HepG2 (cell line): ENCODE measurements around the gene MICALL2. TPM values are rescaled to one million over a fixed set of nuclear protein-coding genes. Genes with fewer than 3 reads are reported as not detected.

Experiments
- CBFB ChIP-seq: sonication (generic); formaldehyde crosslinking; IDR thresholded peaks from 2 replicates; pipeline ENCODE4 v1.4.0; 2020; ENCODE audit warnings: missing genetic modification reagents
- CC2D1A ChIP-seq: sonication (generic); formaldehyde crosslinking; IDR thresholded peaks from 2 replicates; pipeline ENCODE4 v1.8.1; 2023; ENCODE audit warnings: mild to moderate bottlenecking, missing genetic modification reagents
- ELF3 ChIP-seq: IDR thresholded peaks from 2 replicates; pipeline ENCODE4 v1.6.1; 2016; ENCODE audit warnings: missing genetic modification reagents, missing compliant biosample characterization
- FOXM1 ChIP-seq: sonication (generic); formaldehyde crosslinking; IDR thresholded peaks from 2 replicates; pipeline ENCODE4 v1.5.0; 2020; ENCODE audit warnings: missing genetic modification reagents
- HOXA5 ChIP-seq: sonication (generic); formaldehyde crosslinking; IDR thresholded peaks from 2 replicates; pipeline ENCODE4 v1.4.0; 2020; ENCODE audit warnings: missing genetic modification reagents
- KAT2B ChIP-seq: fragments of 150-350 bp; IDR thresholded peaks from 2 replicates; pipeline ENCODE4 v1.6.1; 2014; ENCODE audit warnings: low read depth, low read length, borderline replicate concordance
- NR1H2 ChIP-seq: sonication (generic); formaldehyde crosslinking; IDR thresholded peaks from 2 replicates; pipeline ENCODE4 v1.8.1; 2022; ENCODE audit warnings: low read depth, missing genetic modification reagents, borderline replicate concordance
- PITX1 ChIP-seq: sonication (generic); formaldehyde crosslinking; IDR thresholded peaks from 2 replicates; pipeline ENCODE4 v1.5.1; 2020; ENCODE audit warnings: mild to moderate bottlenecking, missing genetic modification reagents
- SMC3 ChIP-seq: IDR thresholded peaks from 2 replicates; pipeline ENCODE4 v1.6.1; 2011; ENCODE audit warnings: low read length, improper control_type of control experiment
- SP1 ChIP-seq, 2 experiments: fragments of 450-650 bp in 1 of 2; sonication (generic) in 1 of 2; formaldehyde crosslinking in 1 of 2; IDR thresholded peaks; 2 replicates each; pipeline versions ENCODE4 v1.4.0 to v1.6.1; 2016 to 2020; ENCODE audit warnings: missing genetic modification reagents in 1 of 2
- SRF ChIP-seq: IDR thresholded peaks from 2 replicates; pipeline ENCODE4 v1.6.1; 2011; ENCODE audit warnings: mild to moderate bottlenecking, low read depth, low read length, moderate library complexity
- STAG1 ChIP-seq: sonication (generic); formaldehyde crosslinking; IDR thresholded peaks from 2 replicates; pipeline ENCODE4 v1.4.0; 2020; ENCODE audit warnings: missing genetic modification reagents
- ZMYM4 ChIP-seq: sonication (generic); formaldehyde crosslinking; IDR thresholded peaks from 2 replicates; pipeline ENCODE4 v1.8.1; 2023; ENCODE audit warnings: mild to moderate bottlenecking, missing genetic modification reagents
- ZNF10 ChIP-seq: sonication (generic); formaldehyde crosslinking; IDR thresholded peaks from 2 replicates; pipeline ENCODE4 v1.4.0; 2020; ENCODE audit warnings: mild to moderate bottlenecking, low read depth, missing genetic modification reagents, borderline replicate concordance
- ZNF121 ChIP-seq: sonication (generic); formaldehyde crosslinking; IDR thresholded peaks from 2 replicates; pipeline ENCODE4 v1.5.0; 2020; ENCODE audit warnings: mild to moderate bottlenecking, missing genetic modification reagents
- ZNF33B ChIP-seq: sonication (generic); formaldehyde crosslinking; IDR thresholded peaks from 2 replicates; pipeline ENCODE4 v1.5.1; 2020; ENCODE audit warnings: mild to moderate bottlenecking, missing genetic modification reagents
- ZNF354B ChIP-seq: sonication (generic); formaldehyde crosslinking; IDR thresholded peaks from 2 replicates; pipeline ENCODE4 v1.8.0; 2022; ENCODE audit warnings: mild to moderate bottlenecking, missing genetic modification reagents
- ZNF501 ChIP-seq: sonication (generic); formaldehyde crosslinking; IDR thresholded peaks from 2 replicates; pipeline ENCODE4 v1.5.1; 2020; ENCODE audit warnings: mild to moderate bottlenecking, moderate library complexity, missing genetic modification reagents
- ZNF543 ChIP-seq: sonication (generic); formaldehyde crosslinking; IDR thresholded peaks from 2 replicates; pipeline ENCODE4 v1.4.0; 2020; ENCODE audit warnings: mild to moderate bottlenecking, missing genetic modification reagents
- ZNF570 ChIP-seq: sonication (generic); formaldehyde crosslinking; IDR thresholded peaks from 2 replicates; pipeline ENCODE4 v1.4.0; 2020; ENCODE audit warnings: mild to moderate bottlenecking, missing genetic modification reagents, borderline replicate concordance
- ZNF709 ChIP-seq: sonication (generic); formaldehyde crosslinking; IDR thresholded peaks from 2 replicates; pipeline ENCODE4 v1.5.0; 2020; ENCODE audit warnings: mild to moderate bottlenecking, missing genetic modification reagents
- ZNF839 ChIP-seq: sonication (generic); formaldehyde crosslinking; IDR thresholded peaks from 2 replicates; pipeline ENCODE4 v1.4.0; 2020; ENCODE audit warnings: missing genetic modification reagents, mild to moderate bottlenecking, borderline replicate concordance
- polyA plus RNA-seq, 8 experiments: library from polyadenylated mRNA; depleted of rRNA in 3 of 8; stranded (reverse) in 7 of 8; unstranded in 1 of 8; fragments of >200 nt; fragmentation: Illumina TruSeq in 4 of 8; extraction: Trizol in 4 of 8; gene quantifications; 2 replicates each; pipeline versions ENCODE4 v1.2.1 to v1.2.3, GENCODE V29; 2011 to 2016; ENCODE audit warnings: low read depth in 4 of 8, missing spikeins in 1 of 8, mixed read lengths in 1 of 8; ENCODE audit not compliant: insufficient read depth in 1 of 8
- total RNA-seq, 5 experiments: library from RNA; depleted of rRNA; stranded (reverse); fragments of >200 nt; fragmentation: Illumina TruSeq; extraction: Trizol; gene quantifications; 2 replicates each; pipeline ENCODE4 v1.2.3, GENCODE V29; 2016; ENCODE audit warnings: low read depth in 1 of 5
- TF ChIP-seq, protein P1 (sequence below), 2 experiments: sonication (generic) in 1 of 2; formaldehyde crosslinking in 1 of 2; IDR thresholded peaks; 2 replicates each; pipeline versions ENCODE4 v1.4.0 to v1.6.1; 2018 to 2020; ENCODE audit warnings: missing genetic modification reagents in 2 of 2, borderline replicate concordance in 1 of 2, low read depth in 1 of 2, mild to moderate bottlenecking in 1 of 2, missing biosample characterization in 1 of 2
- TF ChIP-seq, protein P2 (sequence below): IDR thresholded peaks from 2 replicates; pipeline ENCODE4 v1.6.1; 2016; ENCODE audit warnings: missing compliant biosample characterization, missing genetic modification reagents, borderline replicate concordance
- TF ChIP-seq, protein P3 (sequence below): conservative IDR thresholded peaks from 2 replicates; pipeline ENCODE4 v1.6.1; 2018; ENCODE audit warnings: missing genetic modification reagents
- TF ChIP-seq, protein P4 (sequence below): sonication (generic); formaldehyde crosslinking; IDR thresholded peaks from 2 replicates; pipeline ENCODE4 v1.5.1; 2020; ENCODE audit warnings: mild to moderate bottlenecking, missing genetic modification reagents, moderate library complexity

Gene MICALL2
- total and polyA plus RNA-seq, 2 of the 13 experiments (the other 11 are each of a cell fraction or from before 2014, with no cell fraction given): 5.8 to 12.4 TPM

DNA sequence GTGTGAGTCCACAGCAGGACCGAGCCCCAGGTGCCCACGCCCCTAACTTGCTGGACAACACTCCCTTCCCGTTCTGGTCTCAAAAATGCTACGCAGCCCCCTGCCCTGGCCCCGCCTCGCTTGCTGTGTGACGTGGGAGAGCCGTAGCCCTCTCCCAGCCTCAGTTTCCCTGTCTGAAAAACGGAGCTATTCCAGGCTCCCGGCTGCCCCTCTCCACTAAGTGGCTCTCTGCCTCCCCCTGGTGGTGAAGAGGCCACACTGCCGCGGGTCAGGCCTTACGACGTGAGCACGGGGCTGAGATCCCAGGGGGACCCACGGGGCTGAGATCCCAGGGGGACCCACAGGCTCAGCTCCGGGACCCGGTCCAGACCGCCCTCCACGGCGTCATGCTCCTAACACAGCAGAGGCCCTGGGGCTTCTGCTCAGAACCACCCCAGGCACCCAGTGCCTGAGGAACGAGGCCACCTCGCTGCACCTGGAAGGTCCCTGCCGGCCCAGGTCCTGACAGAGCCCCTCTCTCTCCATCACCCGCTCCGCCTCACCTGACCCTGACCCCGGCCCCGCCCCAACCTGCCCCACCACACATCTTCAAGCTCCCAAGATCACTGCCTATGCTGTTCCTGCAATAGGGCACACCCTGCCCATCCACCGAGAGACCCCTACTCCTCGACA lies 26.7 kb downstream of the MICALL2 start (continued):
- TF ChIP-seq, protein P1, sequence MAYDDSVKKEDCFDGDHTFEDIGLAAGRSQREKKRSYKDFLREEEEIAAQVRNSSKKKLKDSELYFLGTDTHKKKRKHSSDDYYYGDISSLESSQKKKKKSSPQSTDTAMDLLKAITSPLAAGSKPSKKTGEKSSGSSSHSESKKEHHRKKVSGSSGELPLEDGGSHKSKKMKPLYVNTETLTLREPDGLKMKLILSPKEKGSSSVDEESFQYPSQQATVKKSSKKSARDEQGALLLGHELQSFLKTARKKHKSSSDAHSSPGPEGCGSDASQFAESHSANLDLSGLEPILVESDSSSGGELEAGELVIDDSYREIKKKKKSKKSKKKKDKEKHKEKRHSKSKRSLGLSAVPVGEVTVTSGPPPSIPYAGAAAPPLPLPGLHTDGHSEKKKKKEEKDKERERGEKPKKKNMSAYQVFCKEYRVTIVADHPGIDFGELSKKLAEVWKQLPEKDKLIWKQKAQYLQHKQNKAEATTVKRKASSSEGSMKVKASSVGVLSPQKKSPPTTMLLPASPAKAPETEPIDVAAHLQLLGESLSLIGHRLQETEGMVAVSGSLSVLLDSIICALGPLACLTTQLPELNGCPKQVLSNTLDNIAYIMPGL (CRISPR knock-in tag; IDR thresholded peaks at IDR 0.05; ENCODE audit: borderline replicate concordance in 1 of 2, low read depth in 1 of 2): 0 out of 4 replicates have a peak, but pooled peaks of 1 of the 2 experiments have one; percentile 50
- TF ChIP-seq, protein P2, sequence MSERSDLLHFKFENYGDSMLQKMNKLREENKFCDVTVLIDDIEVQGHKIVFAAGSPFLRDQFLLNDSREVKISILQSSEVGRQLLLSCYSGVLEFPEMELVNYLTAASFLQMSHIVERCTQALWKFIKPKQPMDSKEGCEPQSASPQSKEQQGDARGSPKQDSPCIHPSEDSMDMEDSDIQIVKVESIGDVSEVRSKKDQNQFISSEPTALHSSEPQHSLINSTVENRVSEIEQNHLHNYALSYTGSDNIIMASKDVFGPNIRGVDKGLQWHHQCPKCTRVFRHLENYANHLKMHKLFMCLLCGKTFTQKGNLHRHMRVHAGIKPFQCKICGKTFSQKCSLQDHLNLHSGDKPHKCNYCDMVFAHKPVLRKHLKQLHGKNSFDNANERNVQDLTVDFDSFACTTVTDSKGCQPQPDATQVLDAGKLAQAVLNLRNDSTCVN (CRISPR knock-in tag): 0 out of 2 replicates have a peak, but pooled peaks have one; percentile 60
- TF ChIP-seq, protein P3, sequence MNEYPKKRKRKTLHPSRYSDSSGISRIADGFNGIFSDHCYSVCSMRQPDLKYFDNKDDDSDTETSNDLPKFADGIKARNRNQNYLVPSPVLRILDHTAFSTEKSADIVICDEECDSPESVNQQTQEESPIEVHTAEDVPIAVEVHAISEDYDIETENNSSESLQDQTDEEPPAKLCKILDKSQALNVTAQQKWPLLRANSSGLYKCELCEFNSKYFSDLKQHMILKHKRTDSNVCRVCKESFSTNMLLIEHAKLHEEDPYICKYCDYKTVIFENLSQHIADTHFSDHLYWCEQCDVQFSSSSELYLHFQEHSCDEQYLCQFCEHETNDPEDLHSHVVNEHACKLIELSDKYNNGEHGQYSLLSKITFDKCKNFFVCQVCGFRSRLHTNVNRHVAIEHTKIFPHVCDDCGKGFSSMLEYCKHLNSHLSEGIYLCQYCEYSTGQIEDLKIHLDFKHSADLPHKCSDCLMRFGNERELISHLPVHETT (CRISPR knock-in tag): no peak
- TF ChIP-seq HOXA5 (CRISPR knock-in tag) (no peak), ZNF33B (CRISPR knock-in tag) (no peak), ZNF570 (CRISPR knock-in tag) (no peak), NR1H2 (CRISPR knock-in tag) (no peak), STAG1 (peak; percentile 83), CC2D1A (CRISPR knock-in tag) (no peak), SMC3 (0 out of 2 replicates have a peak, but pooled peaks have one; percentile 14), ZNF121 (CRISPR knock-in tag) (no peak), ZNF839 (CRISPR knock-in tag) (no peak), ZNF10 (no peak), ZNF501 (CRISPR knock-in tag) (no peak), ZNF709 (no peak), CBFB (CRISPR knock-in tag) (0 out of 2 replicates have a peak, but pooled peaks have one; percentile 32), ZMYM4 (CRISPR knock-in tag) (no peak), SP1 (IDR thresholded peaks at IDR 0.05) (no peak), SP1 (CRISPR knock-in tag; IDR thresholded peaks at IDR 0.05) (no peak), ZNF543 (CRISPR knock-in tag) (no peak), ZNF354B (no peak), FOXM1 (no peak), ELF3 (CRISPR knock-in tag) (no peak), PITX1 (CRISPR knock-in tag) (no peak), SRF (no peak), KAT2B (no peak)
- TF ChIP-seq, protein P4, sequence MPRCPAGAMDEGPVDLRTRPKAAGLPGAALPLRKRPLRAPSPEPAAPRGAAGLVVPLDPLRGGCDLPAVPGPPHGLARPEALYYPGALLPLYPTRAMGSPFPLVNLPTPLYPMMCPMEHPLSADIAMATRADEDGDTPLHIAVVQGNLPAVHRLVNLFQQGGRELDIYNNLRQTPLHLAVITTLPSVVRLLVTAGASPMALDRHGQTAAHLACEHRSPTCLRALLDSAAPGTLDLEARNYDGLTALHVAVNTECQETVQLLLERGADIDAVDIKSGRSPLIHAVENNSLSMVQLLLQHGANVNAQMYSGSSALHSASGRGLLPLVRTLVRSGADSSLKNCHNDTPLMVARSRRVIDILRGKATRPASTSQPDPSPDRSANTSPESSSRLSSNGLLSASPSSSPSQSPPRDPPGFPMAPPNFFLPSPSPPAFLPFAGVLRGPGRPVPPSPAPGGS (CRISPR knock-in tag): no peak
